ENCODE measurements around the gene KRT13.

Gene KRT13

DNA sequence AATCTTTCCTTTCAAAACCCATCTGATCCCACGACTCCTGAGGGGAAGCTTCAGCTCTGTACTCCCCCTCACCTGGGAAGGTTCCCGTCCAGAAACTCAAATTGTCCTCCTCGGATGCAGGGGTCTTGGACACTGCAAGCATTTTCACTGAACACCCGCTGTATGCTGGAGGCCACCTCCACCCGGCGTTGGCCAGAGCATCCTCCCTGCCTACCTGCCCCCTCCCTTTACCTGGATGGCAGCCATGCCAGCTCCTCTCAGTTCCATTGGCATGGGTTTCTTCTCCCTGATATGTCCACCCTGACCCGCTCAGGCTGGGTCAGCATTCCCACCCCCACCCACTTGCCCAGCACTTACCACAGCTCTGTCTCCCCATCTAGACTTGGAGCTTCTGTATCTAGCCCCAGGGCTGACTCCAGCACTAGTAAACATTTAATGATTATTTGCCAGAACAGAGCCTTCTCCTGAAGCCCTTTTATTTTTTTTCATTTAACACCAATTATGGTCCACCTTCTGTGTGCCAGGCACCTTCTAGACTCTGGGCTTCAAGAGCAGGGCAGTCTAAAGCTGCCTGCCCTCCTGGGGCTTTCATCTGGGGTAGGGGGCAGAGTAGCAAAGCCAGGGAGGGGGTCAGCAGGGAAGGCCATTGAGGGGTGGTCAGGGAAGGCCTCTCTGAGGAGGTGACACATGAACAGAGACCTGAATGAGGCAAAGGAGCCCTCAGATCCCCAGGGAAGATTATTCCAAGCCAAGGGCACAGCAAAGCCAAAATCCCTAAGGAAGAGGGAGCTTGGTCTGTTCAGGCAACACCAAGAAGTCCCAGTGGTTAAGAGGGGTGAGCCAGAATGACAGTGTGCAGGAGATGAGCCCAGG is 31.6 kb upstream of the KRT13 start:
- DNase-seq = no peak

DNA sequence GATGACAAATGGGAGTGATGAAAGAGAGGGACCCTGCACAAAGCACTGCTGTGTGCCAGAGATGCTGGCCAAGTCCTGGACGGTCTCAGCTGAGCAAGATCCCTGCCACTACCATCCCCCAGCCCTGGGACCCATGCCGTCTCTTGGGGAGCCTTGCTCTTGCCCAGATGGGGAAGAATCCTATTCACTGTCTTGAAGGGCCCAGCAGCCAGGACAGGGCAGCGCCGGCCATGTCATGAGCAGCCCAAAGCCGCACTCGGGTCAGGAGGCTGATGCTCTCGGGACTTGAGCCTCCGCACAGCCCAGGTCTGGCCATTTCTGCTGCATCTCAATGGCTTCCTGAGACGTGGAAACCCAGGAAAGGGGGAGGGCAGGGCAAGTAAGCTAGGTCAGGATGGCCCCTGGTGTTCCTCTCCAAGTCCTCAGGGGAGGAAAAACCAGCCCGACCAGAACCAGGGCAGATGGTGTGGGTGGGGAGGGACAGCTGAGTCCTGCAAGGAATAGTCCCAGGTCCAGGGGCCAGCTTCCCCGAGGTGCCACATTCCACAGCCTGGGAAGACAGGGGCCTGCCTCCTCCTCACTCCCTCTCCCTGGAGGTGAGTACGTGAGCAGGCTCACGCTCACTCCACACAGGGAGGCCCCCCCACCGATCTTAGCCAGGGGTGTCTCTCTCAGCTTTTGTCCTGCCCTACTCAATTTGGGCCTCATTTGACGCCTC is 30.5 kb upstream of the KRT13 start:
- DNase-seq = no peak

GRCh38 chr17:41534899-41535546 is 29.6 kb upstream of the KRT13 start:
- no peak for DNase-seq

DNA sequence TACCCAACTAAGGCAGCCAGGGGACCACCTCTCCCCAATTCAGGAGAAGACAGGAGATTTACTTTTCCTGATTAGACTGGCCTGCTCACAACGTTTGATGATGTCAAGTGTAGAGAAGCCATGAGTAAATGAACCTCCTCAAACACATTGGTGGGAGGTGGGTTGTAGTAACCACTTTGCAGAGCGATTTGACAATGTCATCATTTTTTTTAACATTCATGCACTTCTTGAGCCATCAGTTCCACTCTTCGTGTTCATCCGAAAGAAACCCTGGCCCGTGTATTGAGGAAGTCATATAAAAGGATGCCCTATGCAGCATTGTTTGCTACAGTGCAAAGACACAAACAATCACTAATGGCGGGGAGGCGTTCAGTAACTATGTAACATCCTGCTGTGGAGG is 28.2 kb upstream of the KRT13 start:
- no peak for DNase-seq

GRCh38 chr17:41532947-41533570 is 27.6 kb upstream of the KRT13 start:
- DNase-seq = no peak

- DNase-seq = no peak
Observed at GRCh38 chr17:41531993-41532392, 26.6 kb upstream of the KRT13 start.

DNA sequence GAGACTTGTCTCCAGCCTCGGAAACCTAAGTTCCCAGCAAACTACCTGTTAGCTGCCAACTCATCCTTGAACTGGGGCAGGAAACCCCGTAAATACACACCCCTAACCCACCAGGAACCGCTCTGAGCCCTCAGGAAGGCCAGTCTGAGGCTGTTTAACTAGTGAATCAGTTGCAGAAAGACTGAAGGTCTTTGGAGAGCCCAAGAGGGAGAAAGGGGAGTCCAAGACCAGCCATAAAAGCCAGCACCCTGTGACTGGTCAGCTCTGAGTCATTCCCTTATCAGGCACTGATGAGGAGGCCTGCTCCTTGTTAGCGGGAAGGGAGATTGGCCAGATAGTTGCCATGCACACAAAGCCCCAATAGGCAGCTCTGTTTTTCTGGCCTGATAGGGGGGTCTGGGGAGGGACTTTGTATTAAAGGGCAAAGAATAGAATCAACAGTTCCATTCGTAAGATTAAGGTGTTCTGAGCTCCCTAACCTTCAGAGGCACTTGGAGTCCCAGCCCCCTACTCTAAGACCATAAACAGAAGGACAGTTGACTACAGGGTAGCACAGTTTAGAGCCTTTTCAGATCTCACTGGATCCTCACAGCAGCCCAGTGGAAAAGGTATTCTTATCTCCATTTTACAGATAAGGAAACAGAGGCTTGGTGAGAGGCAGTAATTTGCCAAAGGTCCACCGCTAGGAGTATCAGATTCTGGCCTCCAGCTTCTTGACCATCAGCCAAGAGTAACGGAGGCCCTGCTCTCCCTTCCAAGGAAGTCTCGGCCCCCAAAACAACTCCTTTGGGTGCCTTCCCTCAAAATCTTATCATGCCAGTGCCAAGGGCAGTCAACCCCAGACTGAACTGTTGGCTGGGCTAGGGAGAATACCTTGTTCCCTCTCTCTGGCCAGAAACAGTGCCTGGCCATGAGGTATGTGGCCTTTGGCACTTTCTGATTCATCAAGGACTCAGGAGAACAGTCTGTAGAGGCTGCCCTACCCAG is 24.9 kb upstream of the KRT13 start:
- DNase-seq = no peak

DNA sequence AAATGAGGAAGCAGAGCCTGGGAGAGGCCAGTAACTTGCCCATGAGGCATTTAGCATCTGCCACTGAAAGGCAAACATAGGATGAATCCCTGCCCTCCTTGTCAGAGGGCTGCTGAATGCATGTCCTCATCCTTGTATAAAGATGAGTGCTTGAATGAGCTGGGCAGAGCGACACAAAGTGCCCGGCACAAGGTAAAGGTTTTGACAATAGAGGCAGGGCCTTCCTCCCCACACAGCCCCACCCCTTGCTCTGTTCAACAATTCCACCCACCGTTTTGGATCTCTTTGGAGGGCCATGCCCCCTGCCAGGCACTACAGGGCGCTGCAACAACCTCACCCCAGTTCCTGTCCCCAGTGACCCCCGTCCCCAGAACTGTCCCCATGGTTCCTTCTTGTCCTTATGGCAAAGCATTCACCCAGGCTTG is 24.1 kb upstream of the KRT13 start:
- DNase-seq = no peak

DNA sequence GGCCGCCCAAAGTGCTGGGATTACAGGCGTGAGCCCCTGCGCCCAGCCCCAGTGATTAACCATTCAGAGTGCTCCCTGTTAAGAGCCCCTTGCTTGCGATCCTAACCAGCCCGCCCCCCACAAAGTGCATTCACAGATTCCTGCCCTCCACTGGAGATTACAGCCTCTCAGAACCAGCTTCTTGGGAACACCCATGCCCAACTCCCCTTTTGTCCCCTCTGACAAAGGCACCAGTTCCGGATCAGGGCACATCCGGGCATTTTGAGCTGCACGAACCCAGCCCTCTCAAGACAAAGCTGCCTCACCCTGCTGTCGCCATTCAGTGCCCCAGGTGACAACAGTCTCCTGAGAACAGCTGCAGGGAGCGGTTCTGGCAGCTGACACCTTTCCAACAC is 23.5 kb upstream of the KRT13 start:
- no peak for DNase-seq

DNA sequence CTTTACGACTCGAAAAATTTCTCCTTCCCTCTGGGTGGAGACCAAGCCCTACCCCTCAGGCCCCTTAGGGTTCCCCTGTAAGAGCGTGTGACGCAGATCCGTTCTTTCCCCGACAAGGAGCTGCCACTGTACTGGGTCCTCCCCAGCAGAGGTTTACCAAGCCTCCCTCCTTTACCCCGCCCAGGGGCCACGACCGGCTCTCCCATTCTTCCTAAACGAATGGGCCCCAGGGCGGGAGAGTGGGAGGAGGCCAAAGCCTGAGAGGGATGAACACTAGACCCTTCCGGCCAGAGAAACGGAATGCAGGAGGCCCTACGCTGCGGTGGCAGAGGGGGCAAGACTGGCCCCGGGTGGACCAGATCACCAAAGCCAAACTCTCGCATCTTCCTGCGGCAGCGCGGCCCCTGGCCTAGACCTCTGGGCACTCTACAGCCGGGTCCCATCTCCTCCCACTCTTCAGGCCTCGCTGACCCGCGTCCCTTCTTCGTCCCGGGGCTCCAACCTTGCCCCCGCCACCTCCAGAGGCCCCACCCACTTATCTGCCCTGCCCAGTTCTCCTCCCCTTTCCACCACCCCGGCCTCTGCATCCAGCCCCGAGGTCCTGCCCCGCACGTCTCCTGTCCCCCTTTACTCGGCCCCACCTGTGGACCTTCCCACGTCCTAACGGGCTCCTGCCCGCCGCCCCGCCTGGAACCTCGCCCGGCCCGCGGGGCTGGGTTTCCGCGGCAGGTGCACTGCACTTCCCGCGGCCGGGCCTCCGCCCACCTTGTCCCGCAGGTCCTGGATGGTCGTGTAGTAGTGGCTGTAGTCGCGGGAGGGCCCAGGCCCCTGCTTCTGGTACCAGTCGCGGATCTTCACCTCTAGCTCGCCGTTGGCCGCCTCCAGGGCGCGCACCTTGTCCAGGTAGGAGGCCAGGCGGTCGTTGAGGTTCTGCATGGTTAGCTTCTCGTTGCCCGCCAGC is 21.9 kb upstream of the KRT13 start:
- no peak for DNase-seq

DNA sequence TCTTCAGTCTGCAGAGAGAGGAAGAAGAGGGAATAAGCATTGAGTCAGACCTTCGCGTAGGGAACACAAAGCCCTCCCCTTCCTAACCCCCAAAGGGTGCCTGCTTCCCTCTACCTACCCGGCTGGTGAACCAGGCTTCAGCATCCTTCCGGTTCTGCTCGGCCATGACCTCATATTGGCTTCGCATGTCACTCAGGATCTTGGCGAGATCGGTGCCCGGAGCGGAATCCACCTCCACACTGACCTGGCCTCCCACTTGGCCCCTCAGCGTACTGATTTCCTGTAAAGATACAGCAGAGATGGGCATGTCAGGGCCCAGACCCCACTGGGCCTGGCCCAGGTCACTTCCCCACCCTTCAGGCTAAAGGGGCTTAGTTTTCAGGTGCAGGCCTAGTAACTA is 18.8 kb upstream of the KRT13 start:
- DNase-seq = no peak

DNA sequence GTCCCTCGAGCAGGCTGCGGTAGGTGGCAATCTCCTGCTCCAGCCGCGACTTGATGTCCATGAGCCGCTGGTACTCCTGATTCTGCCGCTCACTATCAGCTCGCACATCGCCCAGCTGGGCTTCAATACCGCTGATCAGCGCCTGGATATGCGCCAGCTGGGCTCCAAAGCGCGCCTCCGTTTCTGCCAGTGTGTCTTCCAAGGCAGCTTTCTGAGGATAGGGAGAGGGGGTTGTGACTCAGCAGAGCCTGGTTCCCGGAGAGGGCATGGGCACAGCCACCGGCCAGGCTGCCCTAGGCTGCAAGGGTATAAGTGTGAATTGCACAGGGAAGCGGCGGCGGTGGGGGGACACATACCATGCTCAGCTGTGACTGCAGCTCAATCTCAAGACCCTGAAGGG is 18.4 kb upstream of the KRT13 start:
- no peak for DNase-seq

DNA sequence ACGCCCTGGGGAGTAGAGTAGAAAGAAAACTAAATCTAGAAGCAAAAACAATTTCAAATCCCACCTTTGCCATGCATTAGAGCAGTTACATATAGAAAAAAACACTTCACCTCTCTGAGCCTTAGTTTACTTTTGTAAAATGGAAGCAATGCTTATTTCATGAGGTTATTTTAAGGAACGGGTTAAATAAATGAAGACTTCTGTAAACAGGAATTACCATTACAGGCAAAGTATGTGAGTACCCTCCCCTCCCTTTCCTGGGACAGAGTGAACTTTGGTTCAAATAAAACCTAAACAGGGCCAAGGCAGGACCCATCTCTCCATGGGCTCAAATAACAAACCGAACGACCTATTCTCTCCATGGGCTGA is 17.8 kb upstream of the KRT13 start:
- no peak for DNase-seq

DNA sequence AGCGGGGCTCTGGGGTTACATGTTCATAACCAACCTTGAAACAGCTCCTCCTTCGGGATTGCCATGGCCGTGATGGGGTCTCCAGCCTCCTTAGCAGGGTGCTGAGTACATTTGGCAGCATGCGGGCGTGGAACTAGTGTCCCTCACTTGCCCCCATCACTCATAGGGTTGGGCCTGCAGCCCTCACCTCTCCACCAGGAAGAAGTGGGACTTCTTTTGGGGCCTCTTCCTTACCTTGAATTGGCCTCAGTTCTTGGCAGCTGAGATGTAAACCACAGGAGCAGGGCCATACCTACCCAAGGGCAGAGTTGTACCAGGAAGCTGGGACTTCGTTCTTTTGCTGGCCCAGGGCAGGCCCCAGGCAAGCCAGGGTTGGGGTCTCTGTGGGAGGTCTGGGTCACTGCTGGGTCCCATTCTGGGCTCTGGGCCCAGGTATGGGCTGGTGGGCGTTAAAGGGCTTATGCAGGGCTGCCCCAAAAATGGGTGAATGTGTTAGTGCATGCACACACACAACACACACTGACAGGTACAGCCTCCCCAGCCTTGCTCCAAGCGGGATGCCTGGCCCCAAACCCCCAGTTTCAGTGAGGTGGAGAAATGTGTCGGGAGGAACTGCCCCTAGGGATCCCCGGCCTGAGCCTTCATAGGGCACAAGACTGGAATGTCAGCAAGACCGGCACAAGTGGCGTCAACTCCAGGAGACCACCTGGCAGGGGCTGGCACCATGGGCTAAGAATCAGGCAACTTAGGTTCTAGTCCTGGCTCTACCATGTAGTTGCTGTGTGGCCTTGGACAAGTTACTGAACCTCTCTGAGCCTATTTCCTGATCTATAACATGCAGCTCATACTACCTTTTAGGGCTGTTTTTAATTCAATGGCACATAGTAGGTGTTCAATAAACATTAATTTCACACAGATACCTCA is 17.2 kb upstream of the KRT13 start:
- DNase-seq = no peak

DNA sequence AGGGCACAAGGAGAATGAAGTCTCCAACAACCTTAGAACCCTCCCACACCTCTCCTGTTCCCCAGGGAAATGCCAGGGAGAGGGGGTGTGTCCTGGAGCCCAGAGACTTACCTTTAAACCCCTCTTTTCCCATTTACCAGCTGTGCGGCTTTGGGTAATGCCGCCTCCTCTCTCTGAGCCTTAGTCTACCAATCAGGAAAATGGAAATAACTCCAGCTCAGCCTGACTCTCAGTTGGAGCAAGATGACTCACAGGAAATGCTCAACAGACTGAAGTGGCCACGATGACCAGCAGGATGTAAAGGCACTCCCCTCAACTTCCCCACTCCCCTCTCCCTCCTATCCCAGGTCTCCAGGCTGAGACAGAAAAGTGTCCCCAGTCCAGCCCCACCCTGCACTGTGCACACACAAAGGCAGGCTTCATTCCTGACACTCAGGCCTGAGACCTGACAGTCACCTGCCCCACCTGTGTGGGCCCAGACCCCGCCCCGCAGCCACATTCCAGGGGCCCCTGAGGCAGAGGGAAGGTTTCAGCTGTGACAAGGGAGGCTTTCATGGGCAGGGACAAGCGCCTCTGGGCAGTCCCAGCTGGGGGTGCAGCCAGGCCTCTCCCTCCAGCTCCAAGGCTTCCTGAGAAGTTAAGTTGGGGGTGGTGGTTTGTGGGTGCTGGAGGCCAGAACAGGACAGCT is 16.3 kb upstream of the KRT13 start:
- no peak for DNase-seq

GRCh38 chr17:41520821-41521521 is 15.6 kb upstream of the KRT13 start:
- no peak for DNase-seq

DNA sequence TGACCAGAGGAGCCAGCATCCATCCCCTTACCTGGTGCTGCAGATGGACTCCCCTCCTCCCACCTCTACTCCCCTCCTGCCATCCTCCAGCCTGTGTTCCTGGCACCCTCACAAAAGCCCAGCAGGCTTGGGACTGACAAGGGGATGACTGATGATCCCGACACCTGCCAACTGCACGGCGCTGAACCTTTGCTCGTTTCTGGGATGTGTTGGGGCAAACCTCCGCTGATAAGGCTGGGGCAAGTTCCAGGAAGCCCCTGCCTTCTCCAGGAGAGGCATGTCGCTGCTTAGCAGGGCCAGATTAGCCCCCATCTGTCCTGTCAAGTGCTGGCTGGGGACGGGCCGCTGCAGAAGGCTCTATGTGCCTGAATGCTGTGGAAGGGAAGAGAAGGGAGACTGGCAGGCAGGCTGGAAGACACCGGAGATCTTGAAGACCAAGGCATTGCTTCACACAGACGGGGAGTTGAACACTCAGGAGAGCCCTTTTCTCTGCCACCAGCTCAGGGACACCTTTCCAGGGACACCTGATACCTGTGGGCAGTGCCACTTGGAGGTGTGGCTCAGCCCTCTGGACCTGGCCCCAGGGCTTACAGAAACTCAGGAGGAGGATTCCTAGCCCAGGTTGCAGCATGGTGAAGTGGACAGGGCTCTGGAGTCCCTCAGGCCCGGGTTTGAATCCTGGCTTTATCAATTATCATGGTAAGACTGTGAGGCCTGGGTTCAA is 14.3 kb upstream of the KRT13 start:
- DNase-seq = no peak

All from GOT3 (cell line).